A673 (cell line): ENCODE measurements around the gene LAMA5. TPM values are rescaled to one million over a fixed set of nuclear protein-coding genes. Genes with fewer than 3 reads are reported as not detected.

Experiments
- BruUV-seq: library from RNA; stranded (reverse); fragments of 400-500 nt; replicated peaks from 2 replicates; lab custom pipeline; 2021; lab: Mats Ljungman, UMichigan
- CTCF ChIA-PET: fragments of 300-600 bp; sonication (Branson Sonifier 250); formaldehyde crosslinking; loops from one replicate; lab custom pipeline; 2022; ENCODE audit warnings: antibody characterized with exemption; lab: Charles Lee
- POLR2A ChIA-PET: fragments of 300-600 bp; sonication (Branson Sonifier 250); formaldehyde crosslinking; loops from one replicate; lab custom pipeline; 2022; ENCODE audit warnings: antibody characterized with exemption; ENCODE audit not compliant: low non-redundant PET; lab: Charles Lee
- DNase-seq: peaks from one replicate; pipeline ENCODE4 v3.0.0-alpha.2; 2015; ENCODE audit warnings: low spot score
- H3K27ac ChIP-seq: fragments of 200-600 bp; sonication (generic); 2 replicates; pipeline ENCODE4 v1.5.1; 2016; ENCODE audit warnings: mixed run types, low read depth, mild to moderate bottlenecking, mixed read lengths, antibody characterized with exemption, low read length; ENCODE audit not compliant: poor library complexity, severe bottlenecking
- H3K27me3 ChIP-seq: fragments of 200-600 bp; sonication (generic); replicated peaks from 2 replicates; pipeline ENCODE4 v1.6.1; 2017; ENCODE audit warnings: mixed run types, low read depth, mild to moderate bottlenecking, mixed read lengths, antibody characterized with exemption, low read length; ENCODE audit not compliant: insufficient read depth, poor library complexity
- H3K36me3 ChIP-seq: fragments of 200-600 bp; sonication (generic); 2 replicates; pipeline ENCODE4 v1.6.1; 2016; ENCODE audit warnings: mixed run types, mild to moderate bottlenecking, mixed read lengths, antibody characterized with exemption, low read length; ENCODE audit not compliant: insufficient read depth, poor library complexity, severe bottlenecking
- H3K4me1 ChIP-seq: fragments of 200-600 bp; sonication (generic); 2 replicates; pipeline ENCODE4 v1.6.1; 2017; ENCODE audit warnings: mixed run types, mild to moderate bottlenecking, mixed read lengths, antibody characterized with exemption, low read length; ENCODE audit not compliant: insufficient read depth, poor library complexity, severe bottlenecking
- H3K4me3 ChIP-seq: fragments of 200-600 bp; sonication (generic); 2 replicates; pipeline ENCODE4 v1.5.1; 2016; ENCODE audit warnings: low read depth, mixed run types, mild to moderate bottlenecking, mixed read lengths, low read length; ENCODE audit not compliant: poor library complexity, severe bottlenecking
- H3K9me3 ChIP-seq: fragments of 200-600 bp; sonication (generic); 2 replicates; pipeline ENCODE4 v1.6.1; 2016; ENCODE audit warnings: mixed run types, low read depth, mild to moderate bottlenecking, mixed read lengths, antibody characterized with exemption, low read length; ENCODE audit not compliant: poor library complexity, severe bottlenecking
- EZH2 ChIP-seq: fragments of 200-600 bp; sonication (generic); IDR thresholded peaks from 2 replicates; pipeline ENCODE4 v1.6.1; 2017; ENCODE audit warnings: borderline replicate concordance, low read depth, mild to moderate bottlenecking, mixed read lengths, antibody characterized with exemption, low read length; ENCODE audit not compliant: poor library complexity, severe bottlenecking
- intact Hi-C: fragments of 100-400 bp; cut with micrococcal nuclease; formaldehyde crosslinking; loops from one replicate; pipeline ENCODE4 v1.10.0; 2022; ENCODE audit not compliant: unreplicated experiment
- total RNA-seq: library from RNA; stranded (reverse); gene quantifications from 2 replicates; pipeline ENCODE4 v1.2.3, GENCODE V29; 2021
- TF ChIP-seq, protein P1 (sequence below): fragments of 300-800, 200-600 bp; sonication (generic); conservative IDR thresholded peaks from 2 replicates; pipeline ENCODE4 v1.5.1; 2017; ENCODE audit warnings: low read depth, mild to moderate bottlenecking, antibody characterized with exemption, low read length, moderate library complexity, mixed read lengths

LAMA5 gene
- total RNA-seq, 1 experiment from 2014 or later = 4.2 TPM

DNA sequence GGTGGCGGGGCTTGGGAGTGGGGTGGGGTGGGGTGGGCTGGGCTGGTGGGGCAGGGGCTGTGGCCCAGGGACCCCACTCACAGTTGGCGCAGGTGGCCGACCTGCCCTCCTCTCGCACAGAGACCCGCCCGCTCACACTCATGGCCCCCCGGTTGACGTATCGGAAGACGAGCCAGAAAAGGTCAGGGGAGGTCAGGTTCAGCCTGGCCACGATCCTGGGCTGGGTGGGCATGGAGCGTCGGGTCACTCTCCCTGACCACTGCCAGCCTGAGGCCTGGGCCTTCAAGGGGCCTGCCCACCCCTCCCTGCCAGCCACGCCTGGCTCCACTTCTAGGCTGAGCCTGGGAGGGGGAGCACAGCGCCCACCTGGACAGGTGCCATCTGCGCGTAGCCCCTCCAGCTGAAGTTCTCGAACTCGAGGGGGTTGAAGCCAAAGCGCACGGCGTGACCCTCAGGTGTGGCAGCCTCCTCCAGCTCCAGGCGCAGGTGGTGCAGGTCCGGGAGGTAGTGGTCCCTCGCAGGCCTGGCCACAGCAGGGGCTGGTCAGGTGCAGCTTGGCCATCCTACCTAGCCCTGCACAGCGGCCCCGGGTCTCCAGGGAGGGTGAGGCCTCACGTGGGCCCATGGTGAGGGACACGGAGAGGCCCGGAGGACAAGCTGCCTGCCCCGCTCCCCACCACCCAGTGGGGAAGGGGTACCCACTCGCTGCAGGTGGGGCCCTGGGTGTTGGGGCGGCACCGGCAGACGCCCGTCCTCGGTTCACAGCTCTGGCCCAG lies 33.1 kb downstream of the LAMA5 start:
- no peak for DNase-seq
- CTCF ChIA-PET = no interaction called here
- no peaks in the 10 kb centered on the region for H3K9me3 ChIP-seq
- intact Hi-C loops = no loop called here
- H3K27me3 ChIP-seq = no peaks in the 10 kb centered on the region
- no peak overlapping the region for H3K27ac ChIP-seq
- H3K36me3 ChIP-seq = no peaks in the 10 kb centered on the region
- TF ChIP-seq, protein P1, sequence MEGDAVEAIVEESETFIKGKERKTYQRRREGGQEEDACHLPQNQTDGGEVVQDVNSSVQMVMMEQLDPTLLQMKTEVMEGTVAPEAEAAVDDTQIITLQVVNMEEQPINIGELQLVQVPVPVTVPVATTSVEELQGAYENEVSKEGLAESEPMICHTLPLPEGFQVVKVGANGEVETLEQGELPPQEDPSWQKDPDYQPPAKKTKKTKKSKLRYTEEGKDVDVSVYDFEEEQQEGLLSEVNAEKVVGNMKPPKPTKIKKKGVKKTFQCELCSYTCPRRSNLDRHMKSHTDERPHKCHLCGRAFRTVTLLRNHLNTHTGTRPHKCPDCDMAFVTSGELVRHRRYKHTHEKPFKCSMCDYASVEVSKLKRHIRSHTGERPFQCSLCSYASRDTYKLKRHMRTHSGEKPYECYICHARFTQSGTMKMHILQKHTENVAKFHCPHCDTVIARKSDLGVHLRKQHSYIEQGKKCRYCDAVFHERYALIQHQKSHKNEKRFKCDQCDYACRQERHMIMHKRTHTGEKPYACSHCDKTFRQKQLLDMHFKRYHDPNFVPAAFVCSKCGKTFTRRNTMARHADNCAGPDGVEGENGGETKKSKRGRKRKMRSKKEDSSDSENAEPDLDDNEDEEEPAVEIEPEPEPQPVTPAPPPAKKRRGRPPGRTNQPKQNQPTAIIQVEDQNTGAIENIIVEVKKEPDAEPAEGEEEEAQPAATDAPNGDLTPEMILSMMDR = no peak
- TF ChIP-seq EZH2 = no peak
- H3K4me3 ChIP-seq = no peak overlapping the region
- H3K4me1 ChIP-seq = no peaks in the 10 kb centered on the region
- no TSS peak for BruUV-seq
- POLR2A ChIA-PET = no interaction called here

GRCh38 chr20:62332989-62333819 lies 33.9 kb downstream of the LAMA5 start:
- BruUV-seq = no TSS peak
- CTCF ChIA-PET = no interaction called here

GRCh38 chr20:62332421-62332820 lies 34.7 kb downstream of the LAMA5 start:
- TF ChIP-seq EZH2 = no peak
- TF ChIP-seq, protein P1 = no peak
- ChIA-PET POLR2A (no interaction called here), CTCF (no interaction called here)
- no peak overlapping the region for H3K27ac ChIP-seq
- no peaks in the 10 kb centered on the region for H3K9me3 ChIP-seq
- no peaks in the 10 kb centered on the region for H3K4me1 ChIP-seq
- no peak for DNase-seq
- intact Hi-C loops = no loop called here
- H3K27me3 ChIP-seq = no peaks in the 10 kb centered on the region
- H3K4me3 ChIP-seq = no peak overlapping the region
- H3K36me3 ChIP-seq = no peaks in the 10 kb centered on the region
- no TSS peak for BruUV-seq

More at GRCh38 chr20:62332989-62333819, 33.9 kb downstream of the LAMA5 start:
- intact Hi-C loops = no loop called here
- no peak overlapping the region for H3K4me3 ChIP-seq
- POLR2A ChIA-PET = no interaction called here
- H3K27me3 ChIP-seq = no peaks in the 10 kb centered on the region
- H3K27ac ChIP-seq = no peak overlapping the region
- H3K4me1 ChIP-seq = no peaks in the 10 kb centered on the region
- H3K9me3 ChIP-seq = no peaks in the 10 kb centered on the region
- no peaks in the 10 kb centered on the region for H3K36me3 ChIP-seq
- DNase-seq = no peak
- TF ChIP-seq, protein P1 = no peak
- TF ChIP-seq EZH2 = no peak
